ENCODE data around the gene LCT. TPM values are rescaled to one million over a fixed set of nuclear protein-coding genes. Genes with fewer than 3 reads are reported as not detected.

The LCT gene
- total and polyA plus RNA-seq, 2 experiments from 2014 or later = not detected

DNA sequence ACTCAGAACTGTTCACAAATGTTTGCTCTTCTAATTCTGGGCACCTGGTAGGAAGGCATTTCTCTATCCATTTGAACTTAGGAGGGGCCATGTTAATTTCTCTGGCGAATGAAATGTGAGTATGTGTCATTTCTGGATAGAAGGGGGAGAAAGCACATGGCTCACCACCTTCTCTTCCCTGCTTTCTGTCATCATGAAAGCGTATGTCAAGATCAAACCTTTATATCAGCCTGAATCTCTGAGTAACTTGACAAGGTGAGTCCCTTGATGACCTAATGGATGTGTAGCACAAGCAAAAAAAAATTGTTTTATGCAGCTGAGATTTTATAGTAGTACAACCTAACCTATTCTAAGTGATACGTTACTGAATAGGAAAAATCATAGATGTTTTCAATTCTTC lies 12.1 kb upstream of the LCT start (continued):
- TF ChIP-seq REST (IDR thresholded peaks at IDR 0.05; ENCODE audit: unreplicated experiment) = no peak

DNA sequence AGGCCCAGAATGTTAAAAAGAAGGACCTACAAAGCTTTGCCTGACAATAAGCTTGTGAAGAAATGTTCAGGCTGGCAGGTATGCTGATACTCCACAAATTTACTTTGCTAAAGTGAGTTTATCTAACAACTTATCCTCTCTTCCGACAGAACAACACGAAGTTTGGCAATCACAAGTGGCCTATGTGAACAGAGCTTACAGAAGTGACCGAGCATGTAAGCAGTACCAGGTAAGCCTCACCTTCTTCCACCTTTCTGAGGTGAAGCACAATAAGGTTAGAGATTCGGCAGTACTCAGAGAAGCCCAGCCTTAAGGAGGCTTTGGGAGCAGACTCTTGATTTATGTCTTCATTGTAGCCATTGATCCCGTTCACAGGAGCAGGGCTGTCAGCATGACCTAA lies 9.0 kb upstream of the LCT start:
- H4K20me1 ChIP-seq (replicated peaks; ENCODE audit: insufficient read depth) = peaks cover 26% of the 10 kb centered on the region
- peaks cover 10% of the 10 kb centered on the region for H3F3A ChIP-seq (replicated peaks; ENCODE audit: low read depth)
- no peaks in the 10 kb centered on the region for H3K4me1 ChIP-seq (ENCODE audit: insufficient read depth)
- Mint-ChIP-seq H3K36me3 (ENCODE audit: low read depth) (peaks cover 79% of the 10 kb centered on the region), H3K4me1 (no peaks in the 10 kb centered on the region), H3K27ac (no peak overlapping the region), H3K9me3 (no peaks in the 10 kb centered on the region), H3K27me3 (ENCODE audit: insufficient read depth, low read depth, poor library complexity) (no peaks in the 10 kb centered on the region), H3K4me3 (no peak overlapping the region)
- no peak overlapping the region for H2AFZ ChIP-seq
- H3K79me2 ChIP-seq (replicated peaks; ENCODE audit: insufficient read depth) = no peaks in the 10 kb centered on the region; the same call in 1 of the 2 replicates
- DNase-seq (ENCODE audit: low spot score) (no peak), ATAC-seq (no peak)
- H3K4me3 ChIP-seq = no peak overlapping the region
- H3K36me3 ChIP-seq (ENCODE audit: insufficient read depth) = peaks cover 77% of the 10 kb centered on the region
- H3K27me3 ChIP-seq (ENCODE audit: insufficient read depth) = no peaks in the 10 kb centered on the region
- no peak overlapping the region for H3K4me2 ChIP-seq
- no peaks in the 10 kb centered on the region for H3K9me2 ChIP-seq (ENCODE audit: insufficient read depth)
- no peak overlapping the region for H3K27ac ChIP-seq (ENCODE audit: low read depth)
- no peak for TF ChIP-seq EZH2 (IDR thresholded peaks at IDR 0.05; ENCODE audit: low read depth, unreplicated experiment)
- TF ChIP-seq REST (IDR thresholded peaks at IDR 0.05; ENCODE audit: unreplicated experiment) = no peak
- TF ChIP-seq ZNF114 (CRISPR knock-in tag; IDR thresholded peaks at IDR 0.05) = no peak
- TF ChIP-seq, protein P1, sequence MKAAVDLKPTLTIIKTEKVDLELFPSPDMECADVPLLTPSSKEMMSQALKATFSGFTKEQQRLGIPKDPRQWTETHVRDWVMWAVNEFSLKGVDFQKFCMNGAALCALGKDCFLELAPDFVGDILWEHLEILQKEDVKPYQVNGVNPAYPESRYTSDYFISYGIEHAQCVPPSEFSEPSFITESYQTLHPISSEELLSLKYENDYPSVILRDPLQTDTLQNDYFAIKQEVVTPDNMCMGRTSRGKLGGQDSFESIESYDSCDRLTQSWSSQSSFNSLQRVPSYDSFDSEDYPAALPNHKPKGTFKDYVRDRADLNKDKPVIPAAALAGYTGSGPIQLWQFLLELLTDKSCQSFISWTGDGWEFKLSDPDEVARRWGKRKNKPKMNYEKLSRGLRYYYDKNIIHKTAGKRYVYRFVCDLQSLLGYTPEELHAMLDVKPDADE (IDR thresholded peaks at IDR 0.05) = no peak
- no peak for TF ChIP-seq CTCF (conservative IDR thresholded peaks at IDR 0.05; ENCODE audit: low read depth in 2 of 2)
- no peak for TF ChIP-seq STAT1 (IDR thresholded peaks at IDR 0.05; ENCODE audit: unreplicated experiment)
- TF ChIP-seq NANOG (IDR thresholded peaks at IDR 0.05; ENCODE audit: borderline replicate concordance) = no peak
- no peak for TF ChIP-seq JUNB (IDR thresholded peaks at IDR 0.05; ENCODE audit: unreplicated experiment)
- no peak for TF ChIP-seq ZNF462 (CRISPR knock-in tag; IDR thresholded peaks at IDR 0.05)

Measured in GM23338 (cell line).